ENCODE results near the gene TNNI3K. TPM values are rescaled to one million over a fixed set of nuclear protein-coding genes. Genes with fewer than 3 reads are reported as not detected.

Gene TNNI3K
- total and polyA plus RNA-seq, 9 of the 15 experiments (the other 6 are each of a cell fraction or from before 2014, with no cell fraction given), result 0.21 to 0.53 (median 0.32) TPM; not detected in 5

DNA sequence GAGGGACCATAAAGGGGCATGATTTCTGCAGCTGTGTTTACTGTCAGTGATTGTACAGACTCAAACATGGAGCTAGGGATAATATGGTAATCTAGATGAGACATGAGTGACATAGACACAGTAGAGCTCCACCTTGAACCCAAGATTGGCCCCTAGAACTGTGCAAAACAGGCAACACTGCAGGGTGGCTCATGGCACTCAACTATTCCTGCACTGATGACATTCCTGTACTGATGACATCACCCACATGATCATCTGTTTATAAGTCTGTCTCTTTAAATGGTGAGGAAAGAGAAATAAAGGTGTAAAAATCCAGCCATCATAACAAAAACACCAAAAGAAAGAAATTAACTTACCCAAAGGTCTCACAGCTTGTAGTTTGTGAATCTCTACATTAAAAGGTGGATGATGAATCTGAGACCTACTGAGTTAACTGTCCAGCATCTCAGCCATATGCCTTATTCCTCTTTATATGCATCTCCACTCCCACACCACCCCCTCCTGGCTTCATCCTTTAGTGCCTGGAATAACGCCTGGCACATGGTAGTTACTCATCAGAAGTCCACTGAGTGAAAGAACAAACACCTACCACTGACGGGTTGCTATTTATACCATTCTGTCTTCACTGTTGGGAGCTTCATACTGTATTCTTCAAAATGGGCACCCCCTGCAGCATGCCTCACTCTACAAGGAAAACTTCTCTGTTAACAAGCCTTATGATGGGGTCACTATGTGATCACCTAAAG lies 277.2 kb downstream of the TNNI3K start, which contains the start of gene LRRC53:
LRRC53 (minus strand) TSS at position 442 of the 746 bp plus-strand sequence. CDS start 29,262 bp downstream, outside the sequence.
- ChIA-PET POLR2A (interaction anchor here (0.7 kb wide), 2 partner anchors 217 to 1301 kb away, joined by 3 read pairs; no protein-coding TSS in a partner anchor), CTCF (ENCODE audit: low intra/inter-chr PET ratio) (no interaction called here)
- Histone ChIP-seq H3K9ac (ENCODE audit: insufficient read depth in 1 of 2, low read depth in 2 of 2, low read length in 2 of 2) (no peak within 1 kb of the TSS), H3K27ac (ENCODE audit: extremely low read depth, low read depth, low read length) (no peak within 1 kb of the TSS), H4K20me1 (replicated peaks; ENCODE audit: control insufficient read depth, insufficient read depth, low read length) (no peaks in the 10 kb centered on the region), H3K4me1 (replicated peaks in 1 of 2; ENCODE audit: control insufficient read depth in 2 of 2, insufficient read depth in 2 of 2, low read length in 2 of 2) (no peaks in the 10 kb centered on the region), H3K9me1 (ENCODE audit: control insufficient read depth, insufficient read depth, low read length) (no peaks in the 10 kb centered on the region), H3K36me3 (ENCODE audit: control insufficient read depth, insufficient read depth, low read length) (no peaks in the 10 kb centered on the region), H3K4me3 (no peak within 1 kb of the TSS), H3K79me2 (ENCODE audit: control insufficient read depth, insufficient read depth, low read length) (no peaks in the 10 kb centered on the region), H3K4me2 (ENCODE audit: insufficient read depth, low read length) (no peak within 1 kb of the TSS), H3K27me3 (ENCODE audit: control insufficient read depth in 2 of 2, insufficient read depth in 2 of 2, low read length in 2 of 2) (no peaks in the 10 kb centered on the region), H2AFZ (ENCODE audit: low read depth, low read length) (no peak within 1 kb of the TSS), H3K9me3 (replicated peaks; ENCODE audit: control insufficient read depth, insufficient read depth, low read depth, low read length) (no peaks in the 10 kb centered on the region)
- BruUV-seq (replicated peaks), result no TSS peak
- in situ Hi-C loops (cut with MboI), result no loop called here
- no peak for FAIRE-seq
- ATAC-seq, result no peak
- DNase-seq (ENCODE audit: extremely low read depth in 1 of 4, low spot score in 3 of 4), result no peak
- TF ChIP-seq MAFK (IDR thresholded peaks at IDR 0.05; ENCODE audit: low read length) (no peak), CSDE1 (IDR thresholded peaks at IDR 0.05) (no peak), CBX3 (IDR thresholded peaks at IDR 0.05; ENCODE audit: borderline replicate concordance in 1 of 2, low read length in 2 of 2) (no peak), ADNP (tag; IDR thresholded peaks at IDR 0.05) (no peak), ZNF766 (CRISPR knock-in tag; conservative IDR thresholded peaks at IDR 0.05) (no peak), SETDB1 (IDR thresholded peaks at IDR 0.05; ENCODE audit: low read length) (no peak), ZFPM2 (CRISPR knock-in tag; IDR thresholded peaks at IDR 0.05) (no peak), SP1 (CRISPR knock-in tag; IDR thresholded peaks at IDR 0.05) (no peak), RFX1 (IDR thresholded peaks at IDR 0.05) (no peak), CREBBP (IDR thresholded peaks at IDR 0.05; ENCODE audit: low read depth, low read length) (no peak), BCOR (IDR thresholded peaks at IDR 0.05) (no peak), BRD4 (IDR thresholded peaks at IDR 0.05) (no peak), TAF9B (IDR thresholded peaks at IDR 0.05; ENCODE audit: partially characterized antibody) (no peak), ZNF212 (CRISPR knock-in tag; IDR thresholded peaks at IDR 0.05) (no peak), SRSF9 (IDR thresholded peaks at IDR 0.05; ENCODE audit: borderline replicate concordance, low read depth, low read length) (no peak), ZC3H4 (CRISPR knock-in tag; IDR thresholded peaks at IDR 0.05; ENCODE audit: borderline replicate concordance) (no peak)
- TF ChIP-seq, protein P1, sequence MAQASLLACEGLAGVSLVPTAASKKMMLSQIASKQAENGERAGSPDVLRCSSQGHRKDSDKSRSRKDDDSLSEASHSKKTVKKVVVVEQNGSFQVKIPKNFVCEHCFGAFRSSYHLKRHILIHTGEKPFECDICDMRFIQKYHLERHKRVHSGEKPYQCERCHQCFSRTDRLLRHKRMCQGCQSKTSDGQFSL (CRISPR knock-in tag; IDR thresholded peaks at IDR 0.05), result no peak
- TF ChIP-seq, protein P1 (tag; IDR thresholded peaks at IDR 0.05), result no peak
- intact Hi-C loops (cut with micrococcal nuclease), result no loop called here
- WGBS (ENCODE audit: insufficient coverage, low coverage, missing lambda C conversion rate), result 0% methylated on average over 2 of the region's 2 CpGs

All from K562 (cell line).